ENCODE measurements around the gene CORO1C.

CORO1C gene

GRCh38 chr12:108678104-108678730 is 53.1 kb downstream of the CORO1C start:
- H3K9me3 ChIP-seq (ENCODE audit: control extremely low read depth in 1 of 5, control insufficient read depth in 4 of 5, insufficient read depth in 2 of 5, low read depth in 1 of 5, low read length in 4 of 5): no peaks in the 10 kb centered on the region
- H3K27ac ChIP-seq (ENCODE audit: insufficient read depth in 1 of 2, low read depth in 1 of 2, low read length in 2 of 2, poor library complexity in 1 of 2, severe bottlenecking in 2 of 2): no peak overlapping the region
- H3K36me3 ChIP-seq (ENCODE audit: control insufficient read depth in 4 of 4, insufficient read depth in 4 of 4, low read length in 3 of 4): peaks cover 11 to 37% (median 19%) of the 10 kb centered on the region in 4 experiments
- 90% methylated on average over 4 of the region's 9 CpGs for WGBS (ENCODE audit: insufficient coverage)
- H3K4me3 ChIP-seq (ENCODE audit: control insufficient read depth in 1 of 7, extremely low read depth in 1 of 7, insufficient read depth in 4 of 7, low read depth in 2 of 7, low read length in 6 of 7): no peak overlapping the region
- POLR2A ChIA-PET: no interaction called here
- no peaks in the 10 kb centered on the region for H3K27me3 ChIP-seq (replicated peaks in 2 of 5; ENCODE audit: control insufficient read depth in 4 of 5, insufficient read depth in 5 of 5, low read length in 4 of 5)
- CTCF ChIA-PET: interaction anchor here (0.9 kb wide), 1 partner anchor 39 kb away, joined by 3 read pairs; no protein-coding TSS in a partner anchor
- peaks cover 0 to 3% (median under 1%) of the 10 kb centered on the region in 4 experiments for H3K4me1 ChIP-seq (ENCODE audit: control extremely low read depth in 1 of 4, control insufficient read depth in 4 of 4, insufficient read depth in 4 of 4, low read length in 3 of 4)
- DNase-seq: no peak

GRCh38 chr12:108677381-108677780 is 53.9 kb downstream of the CORO1C start:
- 100% methylated on average over 2 of the region's 3 CpGs for WGBS (ENCODE audit: insufficient coverage)
- DNase-seq: no peak
- Histone ChIP-seq H3K4me3 (ENCODE audit: control insufficient read depth in 1 of 7, extremely low read depth in 1 of 7, insufficient read depth in 4 of 7, low read depth in 2 of 7, low read length in 6 of 7) (no peak overlapping the region), H3K27ac (ENCODE audit: insufficient read depth in 1 of 2, low read depth in 1 of 2, low read length in 2 of 2, poor library complexity in 1 of 2, severe bottlenecking in 2 of 2) (no peak overlapping the region), H3K27me3 (replicated peaks in 2 of 5; ENCODE audit: control insufficient read depth in 4 of 5, insufficient read depth in 5 of 5, low read length in 4 of 5) (no peaks in the 10 kb centered on the region), H3K36me3 (ENCODE audit: control insufficient read depth in 4 of 4, insufficient read depth in 4 of 4, low read length in 3 of 4) (peaks cover 16 to 40% (median 22%) of the 10 kb centered on the region in 4 experiments), H3K9me3 (ENCODE audit: control extremely low read depth in 1 of 5, control insufficient read depth in 4 of 5, insufficient read depth in 2 of 5, low read depth in 1 of 5, low read length in 4 of 5) (no peaks in the 10 kb centered on the region), H3K4me1 (ENCODE audit: control extremely low read depth in 1 of 4, control insufficient read depth in 4 of 4, insufficient read depth in 4 of 4, low read length in 3 of 4) (peaks cover 0 to 2% (median 0%) of the 10 kb centered on the region in 4 experiments)
- POLR2A ChIA-PET: no interaction called here
- CTCF ChIA-PET: interaction anchor here (1.0 to 1.2 kb wide), 2 partner anchors 9 to 11 kb away, joined by 4 read pairs; no protein-coding TSS in a partner anchor

GRCh38 chr12:108676707-108677106 is 54.6 kb downstream of the CORO1C start:
- Histone ChIP-seq H3K27ac (ENCODE audit: insufficient read depth in 1 of 2, low read depth in 1 of 2, low read length in 2 of 2, poor library complexity in 1 of 2, severe bottlenecking in 2 of 2) (no peak overlapping the region), H3K4me1 (ENCODE audit: control extremely low read depth in 1 of 4, control insufficient read depth in 4 of 4, insufficient read depth in 4 of 4, low read length in 3 of 4) (peaks cover 0 to 2% (median 0%) of the 10 kb centered on the region in 4 experiments), H3K9me3 (ENCODE audit: control extremely low read depth in 1 of 5, control insufficient read depth in 4 of 5, insufficient read depth in 2 of 5, low read depth in 1 of 5, low read length in 4 of 5) (no peaks in the 10 kb centered on the region), H3K27me3 (replicated peaks in 2 of 5; ENCODE audit: control insufficient read depth in 4 of 5, insufficient read depth in 5 of 5, low read length in 4 of 5) (no peaks in the 10 kb centered on the region), H3K36me3 (ENCODE audit: control insufficient read depth in 4 of 4, insufficient read depth in 4 of 4, low read length in 3 of 4) (peaks cover 16 to 40% (median 25%) of the 10 kb centered on the region in 4 experiments), H3K4me3 (ENCODE audit: control insufficient read depth in 1 of 7, extremely low read depth in 1 of 7, insufficient read depth in 4 of 7, low read depth in 2 of 7, low read length in 6 of 7) (no peak overlapping the region)
- no peak for DNase-seq
- 95% methylated on average over 4 of the region's 5 CpGs for WGBS (ENCODE audit: insufficient coverage)
- CTCF ChIA-PET: interaction anchor here (0.7 to 1.2 kb wide), 3 partner anchors 10 to 760 kb away, joined by 3 to 4 read pairs (median 4); no protein-coding TSS in a partner anchor
- POLR2A ChIA-PET: no interaction called here

- ChIA-PET CTCF (interaction anchor here (1.0 kb wide), 1 partner anchor 9 kb away, joined by 3 read pairs; no protein-coding TSS in a partner anchor), POLR2A (interaction anchor here (0.9 kb wide), 1 partner anchor 15 kb away, joined by 5 read pairs; no protein-coding TSS in a partner anchor)
- Histone ChIP-seq H3K36me3 (ENCODE audit: control insufficient read depth in 4 of 4, insufficient read depth in 4 of 4, low read length in 3 of 4) (peaks cover 16 to 40% (median 25%) of the 10 kb centered on the region in 4 experiments), H3K9me3 (ENCODE audit: control extremely low read depth in 1 of 5, control insufficient read depth in 4 of 5, insufficient read depth in 2 of 5, low read depth in 1 of 5, low read length in 4 of 5) (no peaks in the 10 kb centered on the region), H3K4me1 (ENCODE audit: control extremely low read depth in 1 of 4, control insufficient read depth in 4 of 4, insufficient read depth in 4 of 4, low read length in 3 of 4) (no peaks in the 10 kb centered on the region), H3K27ac (ENCODE audit: insufficient read depth in 1 of 2, low read depth in 1 of 2, low read length in 2 of 2, poor library complexity in 1 of 2, severe bottlenecking in 2 of 2) (no peak overlapping the region), H3K4me3 (ENCODE audit: control insufficient read depth in 1 of 7, extremely low read depth in 1 of 7, insufficient read depth in 4 of 7, low read depth in 2 of 7, low read length in 6 of 7) (no peak overlapping the region), H3K27me3 (replicated peaks in 2 of 5; ENCODE audit: control insufficient read depth in 4 of 5, insufficient read depth in 5 of 5, low read length in 4 of 5) (no peaks in the 10 kb centered on the region)
- DNase-seq: no peak
- 99% methylated on average over 4 of the region's 4 CpGs for WGBS (ENCODE audit: insufficient coverage)
Measured at GRCh38 chr12:108675792-108676191, 55.5 kb downstream of the CORO1C start.

- POLR2A ChIA-PET: no interaction called here
- WGBS (ENCODE audit: insufficient coverage): 100% methylated on average over 1 of the region's 3 CpGs
Measured at GRCh38 chr12:108672054-108672453, 59.3 kb downstream of the CORO1C start.

GRCh38 chr12:108671110-108671509 is 60.2 kb downstream of the CORO1C start:
- CTCF ChIA-PET: interaction anchor here (4.3 to 12.6 kb wide), 2 partner anchors 19 to 132 kb away, joined by 23 to 191 read pairs; no protein-coding TSS in a partner anchor
- no peaks in the 10 kb centered on the region for H3K27me3 ChIP-seq (replicated peaks in 2 of 5; ENCODE audit: control insufficient read depth in 4 of 5, insufficient read depth in 5 of 5, low read length in 4 of 5)
- no peaks in the 10 kb centered on the region for H3K9me3 ChIP-seq (ENCODE audit: control extremely low read depth in 1 of 5, control insufficient read depth in 4 of 5, insufficient read depth in 2 of 5, low read depth in 1 of 5, low read length in 4 of 5)
- peaks cover 11 to 23% (median 19%) of the 10 kb centered on the region in 4 experiments for H3K4me1 ChIP-seq (ENCODE audit: control extremely low read depth in 1 of 4, control insufficient read depth in 4 of 4, insufficient read depth in 4 of 4, low read length in 3 of 4)
- no peak overlapping the region for H3K4me3 ChIP-seq (ENCODE audit: control insufficient read depth in 1 of 7, extremely low read depth in 1 of 7, insufficient read depth in 4 of 7, low read depth in 2 of 7, low read length in 6 of 7)
- no peak for DNase-seq
- H3K36me3 ChIP-seq (ENCODE audit: control insufficient read depth in 4 of 4, insufficient read depth in 4 of 4, low read length in 3 of 4): peaks cover 12 to 21% (median 13%) of the 10 kb centered on the region in 4 experiments
- POLR2A ChIA-PET: interaction anchor here (0.6 kb wide), 1 partner anchor 20 kb away, joined by 3 read pairs; no protein-coding TSS in a partner anchor
- peak overlapping the region in 1 of 2 experiments; percentile 28 for H3K27ac ChIP-seq (ENCODE audit: insufficient read depth in 1 of 2, low read depth in 1 of 2, low read length in 2 of 2, poor library complexity in 1 of 2, severe bottlenecking in 2 of 2)
- 100% methylated on average over 3 of the region's 3 CpGs for WGBS (ENCODE audit: insufficient coverage)

More at GRCh38 chr12:108672054-108672453, 59.3 kb downstream of the CORO1C start:
- CTCF ChIA-PET: interaction anchor here (2.1 to 12.6 kb wide), 3 partner anchors 18 to 131 kb away, joined by 4 to 191 read pairs (median 23); no protein-coding TSS in a partner anchor
- Histone ChIP-seq H3K36me3 (ENCODE audit: control insufficient read depth in 4 of 4, insufficient read depth in 4 of 4, low read length in 3 of 4) (peaks cover 13 to 25% (median 18%) of the 10 kb centered on the region in 4 experiments), H3K27ac (ENCODE audit: insufficient read depth in 1 of 2, low read depth in 1 of 2, low read length in 2 of 2, poor library complexity in 1 of 2, severe bottlenecking in 2 of 2) (no peak overlapping the region), H3K9me3 (ENCODE audit: control extremely low read depth in 1 of 5, control insufficient read depth in 4 of 5, insufficient read depth in 2 of 5, low read depth in 1 of 5, low read length in 4 of 5) (no peaks in the 10 kb centered on the region), H3K4me3 (ENCODE audit: control insufficient read depth in 1 of 7, extremely low read depth in 1 of 7, insufficient read depth in 4 of 7, low read depth in 2 of 7, low read length in 6 of 7) (no peak overlapping the region), H3K27me3 (replicated peaks in 2 of 5; ENCODE audit: control insufficient read depth in 4 of 5, insufficient read depth in 5 of 5, low read length in 4 of 5) (no peaks in the 10 kb centered on the region), H3K4me1 (ENCODE audit: control extremely low read depth in 1 of 4, control insufficient read depth in 4 of 4, insufficient read depth in 4 of 4, low read length in 3 of 4) (peaks cover 4 to 13% (median 10%) of the 10 kb centered on the region in 4 experiments)
- DNase-seq: no peak
